ENCODE measurements around the gene IL6. TPM values are rescaled to one million over a fixed set of nuclear protein-coding genes. Genes with fewer than 3 reads are reported as not detected.

IL6 gene
- total RNA-seq, 4 donors from 2014 or later, result 2.3 to 17.9 (median 5.1) TPM; not detected in 1

DNA sequence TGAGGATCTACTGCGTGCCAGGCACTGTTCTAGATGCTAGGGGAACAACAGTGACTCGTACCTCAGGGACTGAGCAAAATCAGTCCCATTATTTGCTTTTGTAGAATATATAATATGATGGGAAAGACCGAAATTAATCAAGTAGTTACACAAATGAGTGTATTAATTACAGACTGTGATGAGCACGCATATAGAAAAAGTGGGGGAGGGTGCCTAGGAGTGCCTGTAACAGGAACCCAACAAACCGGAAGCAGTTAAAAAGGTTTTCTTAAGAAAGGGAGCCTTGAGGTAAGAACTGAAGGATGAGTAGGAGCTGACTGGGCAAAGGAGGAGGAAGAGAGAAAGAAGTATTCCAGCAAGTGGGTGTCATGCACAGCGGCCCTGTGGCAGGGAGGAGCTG lies 28.2 kb upstream of the IL6 start:
- TF ChIP-seq, protein P1, sequence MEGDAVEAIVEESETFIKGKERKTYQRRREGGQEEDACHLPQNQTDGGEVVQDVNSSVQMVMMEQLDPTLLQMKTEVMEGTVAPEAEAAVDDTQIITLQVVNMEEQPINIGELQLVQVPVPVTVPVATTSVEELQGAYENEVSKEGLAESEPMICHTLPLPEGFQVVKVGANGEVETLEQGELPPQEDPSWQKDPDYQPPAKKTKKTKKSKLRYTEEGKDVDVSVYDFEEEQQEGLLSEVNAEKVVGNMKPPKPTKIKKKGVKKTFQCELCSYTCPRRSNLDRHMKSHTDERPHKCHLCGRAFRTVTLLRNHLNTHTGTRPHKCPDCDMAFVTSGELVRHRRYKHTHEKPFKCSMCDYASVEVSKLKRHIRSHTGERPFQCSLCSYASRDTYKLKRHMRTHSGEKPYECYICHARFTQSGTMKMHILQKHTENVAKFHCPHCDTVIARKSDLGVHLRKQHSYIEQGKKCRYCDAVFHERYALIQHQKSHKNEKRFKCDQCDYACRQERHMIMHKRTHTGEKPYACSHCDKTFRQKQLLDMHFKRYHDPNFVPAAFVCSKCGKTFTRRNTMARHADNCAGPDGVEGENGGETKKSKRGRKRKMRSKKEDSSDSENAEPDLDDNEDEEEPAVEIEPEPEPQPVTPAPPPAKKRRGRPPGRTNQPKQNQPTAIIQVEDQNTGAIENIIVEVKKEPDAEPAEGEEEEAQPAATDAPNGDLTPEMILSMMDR (IDR thresholded peaks at IDR 0.05; ENCODE audit: low read depth), result no peak

DNA sequence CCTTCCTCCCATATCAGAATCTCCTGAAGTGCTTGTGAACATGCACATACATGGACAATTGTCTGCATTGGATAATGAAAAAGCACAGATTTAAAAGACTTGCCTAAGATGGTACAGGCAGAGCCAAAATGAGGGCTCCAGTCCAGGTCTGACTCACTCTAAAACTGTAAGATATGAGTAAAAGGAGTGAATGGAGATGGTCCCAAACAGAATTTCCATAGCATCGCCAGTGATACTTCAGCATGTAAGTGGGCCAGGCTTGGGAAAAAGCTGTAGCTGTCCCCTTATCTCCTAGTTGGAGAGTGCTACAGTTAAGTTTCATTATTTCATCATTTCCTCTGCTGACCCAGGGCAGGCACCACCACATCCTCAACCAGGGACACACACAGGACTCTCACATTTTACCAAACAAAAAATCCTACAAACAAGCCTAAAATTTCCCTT lies 26.4 kb upstream of the IL6 start:
- TF ChIP-seq, protein P1 (IDR thresholded peaks at IDR 0.05; ENCODE audit: low read depth), result no peak

DNA sequence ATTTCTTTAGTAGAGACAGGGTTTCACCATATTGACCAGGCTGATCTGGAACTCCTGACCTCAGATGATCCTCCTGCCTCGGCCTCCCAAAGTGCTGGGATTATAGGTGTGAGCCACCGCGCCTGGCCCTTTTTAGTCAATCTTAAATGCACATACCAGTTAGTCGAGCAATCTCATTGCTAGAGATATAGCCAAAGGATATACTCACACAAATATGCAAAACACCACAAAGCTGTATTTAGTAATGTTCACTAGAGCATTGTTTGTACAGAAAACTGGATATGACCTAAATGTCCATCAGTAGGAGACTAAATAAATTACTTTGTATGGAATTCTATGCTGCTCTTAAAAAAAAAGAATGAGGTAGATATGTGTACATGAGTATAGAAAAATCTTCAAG lies 24.5 kb upstream of the IL6 start:
- TF ChIP-seq, protein P1 (IDR thresholded peaks at IDR 0.05; ENCODE audit: low read depth), result no peak

DNA sequence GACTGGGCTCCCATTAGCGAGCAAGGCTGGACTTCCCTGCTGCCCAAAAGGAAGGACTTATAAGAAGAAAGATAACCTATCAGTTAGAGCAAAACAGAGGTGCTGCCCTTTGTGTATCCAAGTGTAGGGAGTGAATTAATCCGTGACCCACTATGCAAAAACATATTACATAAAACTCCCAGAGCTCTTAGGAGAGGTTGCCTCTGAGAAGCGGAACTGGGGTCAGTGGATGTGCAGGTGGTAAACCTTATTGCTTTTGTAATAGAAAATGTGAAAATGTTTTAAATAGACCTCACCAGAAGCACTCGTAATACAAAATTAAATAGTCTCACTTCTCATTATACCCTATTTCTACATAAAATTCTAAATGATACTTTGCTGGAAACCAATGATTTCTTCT lies 17.1 kb upstream of the IL6 start:
- TF ChIP-seq, protein P1 (IDR thresholded peaks at IDR 0.05; ENCODE audit: low read depth), result no peak

DNA sequence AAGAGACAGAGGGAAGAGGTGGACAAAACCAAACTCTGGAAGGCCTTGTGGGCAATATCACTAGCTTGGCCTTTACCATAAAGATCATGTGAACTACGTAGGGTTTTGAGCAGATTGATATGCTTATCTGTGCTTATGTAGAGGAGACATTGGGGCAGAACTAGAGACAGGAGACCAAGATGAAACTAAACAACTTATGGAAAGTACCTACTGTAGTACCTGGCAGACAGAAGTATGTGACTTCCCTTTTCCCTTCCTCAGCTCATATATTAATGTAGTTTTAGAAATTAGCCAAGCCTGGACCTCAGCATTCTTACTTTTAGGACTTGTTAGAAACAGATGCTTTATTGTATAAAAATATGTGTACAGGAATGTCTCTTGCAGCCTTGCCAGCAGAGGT lies 14.0 kb upstream of the IL6 start:
- TF ChIP-seq, protein P1 (IDR thresholded peaks at IDR 0.05; ENCODE audit: low read depth), result no peak

DNA sequence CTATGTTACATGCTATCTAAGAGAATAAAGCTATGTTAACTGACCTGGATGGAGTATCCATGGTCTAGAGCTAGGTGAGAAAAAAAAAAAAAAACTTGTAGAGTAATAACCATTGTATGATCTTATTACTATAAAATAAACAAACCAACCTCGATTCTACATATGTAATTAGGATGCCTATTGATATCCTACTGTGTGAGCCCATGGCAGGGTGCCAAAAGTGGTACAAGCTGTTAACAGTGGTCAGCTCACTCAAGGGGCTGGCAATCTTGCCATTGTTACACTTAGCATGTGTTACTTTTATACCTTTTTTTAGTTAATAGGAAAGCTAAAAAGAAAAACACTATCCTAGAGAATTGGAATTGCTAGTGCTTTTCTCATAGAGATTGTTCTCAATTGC lies 13.5 kb upstream of the IL6 start:
- TF ChIP-seq, protein P1 (IDR thresholded peaks at IDR 0.05; ENCODE audit: low read depth), result no peak

DNA sequence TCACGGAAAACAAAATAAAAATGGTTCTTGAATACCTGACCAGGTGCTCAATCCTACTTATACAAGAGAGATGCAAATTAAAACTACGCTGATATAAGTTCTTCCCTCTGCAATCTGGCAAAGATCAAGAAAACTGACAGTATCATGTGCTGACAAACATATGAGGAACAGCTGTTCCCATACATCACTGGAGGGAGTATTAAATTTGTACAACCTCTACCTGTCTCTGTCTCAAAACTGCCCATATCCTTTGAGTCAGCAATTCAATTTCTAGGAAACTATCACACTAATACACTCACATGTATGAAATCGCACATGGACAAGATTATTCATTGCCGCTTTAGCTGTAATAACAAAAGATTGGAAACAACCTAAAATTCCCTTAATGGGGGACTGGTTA lies 11.0 kb upstream of the IL6 start:
- TF ChIP-seq, protein P1 (IDR thresholded peaks at IDR 0.05; ENCODE audit: low read depth), result no peak
